RWPE1 (cell line): ENCODE measurements around the gene AXIN2.

Experiments
- CTCF ChIA-PET: fragments of 350-600 bp; sonication (Branson Sonifier 250); formaldehyde crosslinking; extraction: SDS; loops from one replicate; lab custom pipeline; 2021; lab: Yijun Ruan, JAX
- POLR2A ChIA-PET: fragments of 400-600 bp; formaldehyde crosslinking; extraction: SDS; loops from one replicate; lab custom pipeline; 2020; ENCODE audit warnings: antibody characterized with exemption; ENCODE audit not compliant: low non-redundant PET; lab: Yijun Ruan, JAX
- DNase-seq: peaks from one replicate; pipeline ENCODE4 v3.0.0; 2012; ENCODE audit warnings: low spot score
- H3K27ac ChIP-seq: fragments of 450-650 bp; 2 replicates; pipeline ENCODE4 v1.5.1; 2017
- TF ChIP-seq, protein P1 (sequence below): fragments of 450-650 bp; conservative IDR thresholded peaks from 2 replicates; pipeline ENCODE4 v1.5.1; 2017; ENCODE audit warnings: low read depth, mild to moderate bottlenecking

AXIN2 gene

GRCh38 chr17:65552214-65552613 is 9.2 kb downstream of the AXIN2 start:
- DNase-seq = no peak
- H3K27ac ChIP-seq = no peak overlapping the region
- TF ChIP-seq, protein P1, sequence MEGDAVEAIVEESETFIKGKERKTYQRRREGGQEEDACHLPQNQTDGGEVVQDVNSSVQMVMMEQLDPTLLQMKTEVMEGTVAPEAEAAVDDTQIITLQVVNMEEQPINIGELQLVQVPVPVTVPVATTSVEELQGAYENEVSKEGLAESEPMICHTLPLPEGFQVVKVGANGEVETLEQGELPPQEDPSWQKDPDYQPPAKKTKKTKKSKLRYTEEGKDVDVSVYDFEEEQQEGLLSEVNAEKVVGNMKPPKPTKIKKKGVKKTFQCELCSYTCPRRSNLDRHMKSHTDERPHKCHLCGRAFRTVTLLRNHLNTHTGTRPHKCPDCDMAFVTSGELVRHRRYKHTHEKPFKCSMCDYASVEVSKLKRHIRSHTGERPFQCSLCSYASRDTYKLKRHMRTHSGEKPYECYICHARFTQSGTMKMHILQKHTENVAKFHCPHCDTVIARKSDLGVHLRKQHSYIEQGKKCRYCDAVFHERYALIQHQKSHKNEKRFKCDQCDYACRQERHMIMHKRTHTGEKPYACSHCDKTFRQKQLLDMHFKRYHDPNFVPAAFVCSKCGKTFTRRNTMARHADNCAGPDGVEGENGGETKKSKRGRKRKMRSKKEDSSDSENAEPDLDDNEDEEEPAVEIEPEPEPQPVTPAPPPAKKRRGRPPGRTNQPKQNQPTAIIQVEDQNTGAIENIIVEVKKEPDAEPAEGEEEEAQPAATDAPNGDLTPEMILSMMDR = no peak
- POLR2A ChIA-PET = no interaction called here
- CTCF ChIA-PET = no interaction called here

DNA sequence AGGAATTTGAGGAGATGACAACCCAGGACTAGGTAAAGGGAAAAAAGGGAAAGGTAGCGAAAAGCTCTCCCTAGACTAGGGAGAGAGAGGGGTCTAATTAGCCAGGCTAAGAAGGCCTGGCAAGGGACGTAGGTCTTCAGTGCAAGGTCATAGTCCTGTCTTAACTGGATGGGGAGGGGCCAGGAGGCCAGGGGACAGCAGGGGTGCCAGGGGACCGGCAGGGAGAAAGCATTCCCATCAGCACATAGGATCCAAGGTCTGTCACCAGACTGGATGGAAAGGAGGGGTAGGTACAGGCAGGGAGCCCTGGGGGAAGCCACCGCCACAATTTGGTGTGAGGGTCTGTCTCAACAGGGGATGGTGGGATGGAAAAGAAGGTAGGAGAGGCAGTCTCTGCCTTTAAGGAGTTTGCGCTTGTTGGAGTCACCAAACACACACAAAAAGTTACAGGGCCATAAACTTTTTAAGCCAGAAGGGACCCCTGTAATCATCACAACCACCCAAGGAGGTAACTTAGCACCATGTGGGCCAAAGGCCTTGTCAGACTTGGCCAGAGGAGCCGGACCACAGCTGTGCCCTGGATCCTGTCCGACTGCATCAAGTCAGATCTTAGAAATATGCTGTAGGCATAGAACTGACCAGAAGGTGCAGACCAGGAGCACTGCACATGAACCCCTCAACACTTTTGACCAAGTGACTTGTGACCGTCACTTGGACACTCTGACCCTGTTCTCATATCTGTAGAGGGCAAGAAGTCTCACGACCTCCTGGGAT is 10.0 kb downstream of the AXIN2 start:
- ChIA-PET CTCF (no interaction called here), POLR2A (no interaction called here)

GRCh38 chr17:65550758-65551157 is 10.7 kb downstream of the AXIN2 start:
- TF ChIP-seq, protein P1 = no peak
- DNase-seq = no peak
- ChIA-PET POLR2A (no interaction called here), CTCF (no interaction called here)
- no peak overlapping the region for H3K27ac ChIP-seq

More for the DNA sequence above, 10.0 kb downstream of the AXIN2 start:
- H3K27ac ChIP-seq = no peak overlapping the region
- DNase-seq = no peak
- TF ChIP-seq, protein P1 = no peak

GRCh38 chr17:65550075-65550662 is 11.3 kb downstream of the AXIN2 start:
- ChIA-PET CTCF (interaction anchor here (0.5 to 0.7 kb wide), 2 partner anchors 256 to 564 kb away, joined by 3 read pairs; no protein-coding TSS in a partner anchor), POLR2A (no interaction called here)
- DNase-seq = no peak
- TF ChIP-seq, protein P1 = no peak
- no peak overlapping the region for H3K27ac ChIP-seq

DNA sequence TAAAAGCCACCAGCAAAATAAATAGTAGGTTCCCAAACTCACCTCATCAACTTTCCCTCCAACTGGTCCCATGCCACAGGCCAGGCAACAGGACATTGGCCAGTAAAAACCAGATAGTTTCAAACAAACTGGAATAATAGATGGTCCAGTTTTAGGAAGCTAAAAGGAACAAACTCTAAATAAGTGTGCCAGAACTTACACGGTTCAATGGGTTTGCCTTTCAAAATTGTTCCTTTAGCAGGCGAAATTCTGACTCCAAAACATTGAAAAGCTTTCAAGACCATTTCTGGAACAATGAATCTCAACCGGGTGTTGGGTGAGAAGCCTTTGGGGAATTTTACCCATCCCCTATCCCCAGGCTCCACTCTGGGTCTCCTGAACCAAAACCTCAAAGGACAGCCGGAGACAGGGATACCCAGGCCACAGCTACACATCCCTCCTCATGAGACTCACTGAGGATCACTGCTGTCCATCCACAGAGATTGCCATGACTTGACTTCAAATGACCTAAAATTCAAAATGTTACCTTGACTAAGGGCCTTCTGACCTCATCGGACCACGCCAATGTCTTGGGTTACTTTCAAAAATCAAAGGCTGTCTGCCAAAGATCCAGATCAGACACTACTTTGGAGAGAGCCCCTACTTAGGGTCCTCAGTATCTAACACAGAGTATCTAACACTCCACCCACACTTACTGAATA is 13.0 kb downstream of the AXIN2 start:
- DNase-seq = no peak

GRCh38 chr17:65547253-65547670 is 14.2 kb downstream of the AXIN2 start:
- no peak for DNase-seq
- TF ChIP-seq, protein P1 = no peak
- CTCF ChIA-PET = no interaction called here
- H3K27ac ChIP-seq = no peak overlapping the region
- POLR2A ChIA-PET = no interaction called here

More for the DNA sequence above, 13.0 kb downstream of the AXIN2 start:
- TF ChIP-seq, protein P1 = no peak
- H3K27ac ChIP-seq = no peak overlapping the region
- ChIA-PET CTCF (no interaction called here), POLR2A (no interaction called here)
